ENCODE measurements around the gene PIP5KL1. TPM values are rescaled to one million over a fixed set of nuclear protein-coding genes. Genes with fewer than 3 reads are reported as not detected.

PIP5KL1 gene
- total and polyA plus RNA-seq, 2 donors (not counting 3 experiments of a cell fraction or from before 2014, with no cell fraction given): 1.5 to 2.9 TPM

DNA sequence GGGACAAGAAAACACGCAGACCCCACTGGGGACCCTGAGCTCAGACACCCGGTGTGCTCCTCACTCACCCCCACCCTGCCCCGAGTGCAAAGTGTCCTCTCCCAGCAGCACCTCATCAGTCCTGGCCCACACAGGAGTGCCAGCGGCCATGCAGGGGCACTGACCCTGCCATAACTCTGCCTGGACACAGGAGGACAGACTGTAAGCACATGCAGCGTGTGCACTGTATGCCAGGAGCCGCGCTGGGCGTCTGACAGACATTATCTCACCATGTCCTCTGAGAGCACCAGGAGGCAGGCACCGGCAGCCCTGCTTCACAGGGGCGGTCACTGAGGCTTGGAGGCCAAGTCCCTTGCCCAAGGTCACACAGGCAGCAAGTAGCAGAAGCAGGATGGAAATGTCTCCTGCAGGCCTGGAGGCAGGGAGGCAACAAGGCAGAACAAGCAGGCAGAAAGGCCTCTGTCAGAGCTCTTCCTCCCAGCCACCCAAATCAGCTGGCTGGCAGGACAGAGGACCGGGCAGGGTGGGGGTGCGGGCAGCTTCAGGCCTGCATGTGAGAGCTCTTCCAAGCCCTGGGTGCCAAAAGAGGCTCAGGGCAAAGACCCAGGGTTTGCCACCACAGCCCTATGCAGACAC lies 41.8 kb upstream of the PIP5KL1 start:
- no peaks in the 10 kb centered on the region for H3K27me3 ChIP-seq (ENCODE audit: control insufficient read depth in 2 of 2, insufficient read depth in 2 of 2, low read length in 2 of 2)
- H3K9me3 ChIP-seq (replicated peaks; ENCODE audit: control insufficient read depth, insufficient read depth, low read length): no peaks in the 10 kb centered on the region
- no peak overlapping the region for H3K27ac ChIP-seq (ENCODE audit: insufficient read depth, low read depth, low read length)
- no TSS peak for BruUV-seq (replicated peaks)
- H3K4me3 ChIP-seq (replicated peaks in 1 of 3; ENCODE audit: insufficient read depth in 1 of 3, low read depth in 1 of 3, low read length in 3 of 3): no peak overlapping the region
- no peaks in the 10 kb centered on the region for H3K36me3 ChIP-seq (ENCODE audit: control insufficient read depth in 2 of 2, extremely low read depth in 1 of 2, insufficient read depth in 2 of 2, low read length in 2 of 2)
- DNase-seq (ENCODE audit: low read depth, low spot score): no peak
- no peaks in the 10 kb centered on the region for H3K9me1 ChIP-seq (replicated peaks; ENCODE audit: control insufficient read depth, extremely low read depth, insufficient read depth, low read length)
- intact Hi-C loops (cut with micrococcal nuclease): no loop called here
- CTCF ChIA-PET: interaction anchor here (1.2 kb wide), 1 partner anchor 146 kb away, joined by 4 read pairs; no protein-coding TSS in a partner anchor
- POLR2A ChIA-PET: no interaction called here
- no peak overlapping the region for H3K4me2 ChIP-seq (ENCODE audit: insufficient read depth, low read length)
- peaks cover 8% of the 10 kb centered on the region for H3K79me2 ChIP-seq (ENCODE audit: control insufficient read depth, insufficient read depth, low read length)
- H3K4me1 ChIP-seq (ENCODE audit: control insufficient read depth, extremely low read depth, insufficient read depth, low read length): peaks cover 4% of the 10 kb centered on the region
- no peak overlapping the region for H3K9ac ChIP-seq (replicated peaks; ENCODE audit: extremely low read depth, insufficient read depth, low read length)
- H2AFZ ChIP-seq (ENCODE audit: low read depth, low read length): no peak overlapping the region
- FAIRE-seq: no peak
- dilution Hi-C loops (cut with MboI; ENCODE audit: extremely low pct_ligation_motif_present, low sequenced_read_pairs): no loop called here
- TF ChIP-seq, protein P1, sequence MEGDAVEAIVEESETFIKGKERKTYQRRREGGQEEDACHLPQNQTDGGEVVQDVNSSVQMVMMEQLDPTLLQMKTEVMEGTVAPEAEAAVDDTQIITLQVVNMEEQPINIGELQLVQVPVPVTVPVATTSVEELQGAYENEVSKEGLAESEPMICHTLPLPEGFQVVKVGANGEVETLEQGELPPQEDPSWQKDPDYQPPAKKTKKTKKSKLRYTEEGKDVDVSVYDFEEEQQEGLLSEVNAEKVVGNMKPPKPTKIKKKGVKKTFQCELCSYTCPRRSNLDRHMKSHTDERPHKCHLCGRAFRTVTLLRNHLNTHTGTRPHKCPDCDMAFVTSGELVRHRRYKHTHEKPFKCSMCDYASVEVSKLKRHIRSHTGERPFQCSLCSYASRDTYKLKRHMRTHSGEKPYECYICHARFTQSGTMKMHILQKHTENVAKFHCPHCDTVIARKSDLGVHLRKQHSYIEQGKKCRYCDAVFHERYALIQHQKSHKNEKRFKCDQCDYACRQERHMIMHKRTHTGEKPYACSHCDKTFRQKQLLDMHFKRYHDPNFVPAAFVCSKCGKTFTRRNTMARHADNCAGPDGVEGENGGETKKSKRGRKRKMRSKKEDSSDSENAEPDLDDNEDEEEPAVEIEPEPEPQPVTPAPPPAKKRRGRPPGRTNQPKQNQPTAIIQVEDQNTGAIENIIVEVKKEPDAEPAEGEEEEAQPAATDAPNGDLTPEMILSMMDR (IDR thresholded peaks at IDR 0.05; ENCODE audit: extremely low read depth in 1 of 2, insufficient read depth in 1 of 2, low read depth in 1 of 2, low read length in 2 of 2): no peak
- TF ChIP-seq FOS (IDR thresholded peaks at IDR 0.05; ENCODE audit: borderline replicate concordance, insufficient read depth, low read length) (no peak), POLR2A (IDR thresholded peaks at IDR 0.05; ENCODE audit: low read depth, low read length) (no peak), GATA2 (IDR thresholded peaks at IDR 0.05; ENCODE audit: insufficient read depth, insufficient read length, low read depth, low read length) (no peak), EZH2 (IDR thresholded peaks at IDR 0.05; ENCODE audit: borderline replicate concordance, low read depth, low read length, severe bottlenecking) (no peak), JUN (IDR thresholded peaks at IDR 0.05; ENCODE audit: borderline replicate concordance, insufficient read depth, insufficient read length, low read depth) (no peak), MYC (IDR thresholded peaks at IDR 0.05; ENCODE audit: low read depth, low read length) (no peak), POLR2AphosphoS5 (IDR thresholded peaks at IDR 0.05; ENCODE audit: insufficient read depth, low read depth, low read length) (no peak)
- TF ChIP-seq, protein P2, sequence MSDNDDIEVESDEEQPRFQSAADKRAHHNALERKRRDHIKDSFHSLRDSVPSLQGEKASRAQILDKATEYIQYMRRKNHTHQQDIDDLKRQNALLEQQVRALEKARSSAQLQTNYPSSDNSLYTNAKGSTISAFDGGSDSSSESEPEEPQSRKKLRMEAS (IDR thresholded peaks at IDR 0.05; ENCODE audit: insufficient read depth, insufficient read length): no peak
- no peaks in the 10 kb centered on the region for H4K20me1 ChIP-seq (replicated peaks; ENCODE audit: control insufficient read depth, extremely low read depth, insufficient read depth, low read length)

Measured in endothelial cell of umbilical vein (primary cell).